Bronchial epithelial cell (primary cell): ENCODE measurements around the gene ISG20. TPM values are rescaled to one million over a fixed set of nuclear protein-coding genes. Genes with fewer than 3 reads are reported as not detected.

Experiments
- DNase-seq: peaks from one replicate; pipeline ENCODE4 v3.0.0-alpha.2; 2010; ENCODE audit warnings: low read depth
- FAIRE-seq: peaks from 2 replicates; lab custom pipeline; 2011; peaks lifted over from hg19 to GRCh38; lab: Jason Lieb, UNC
- H3K27me3 ChIP-seq: 2 replicates; pipeline ENCODE4 v1.5.1; 2011; ENCODE audit warnings: low read length; ENCODE audit not compliant: control insufficient read depth, insufficient read depth
- H3K36me3 ChIP-seq: 2 replicates; pipeline ENCODE4 v1.5.1; 2011; ENCODE audit warnings: low read length; ENCODE audit not compliant: control insufficient read depth, insufficient read depth
- H3K4me3 ChIP-seq: 2 replicates; pipeline ENCODE4 v1.5.1; 2011; ENCODE audit warnings: mild to moderate bottlenecking, low read depth, low read length, control low read depth
- CTCF ChIP-seq: IDR thresholded peaks from 2 replicates; pipeline ENCODE4 v1.5.1; 2011; ENCODE audit warnings: mild to moderate bottlenecking, moderate library complexity, low read length, control low read depth, inconsistent platforms; ENCODE audit not compliant: insufficient read depth, severe bottlenecking
- total RNA-seq: library from RNA; depleted of rRNA; stranded (reverse); fragments of >200 nt; gene quantifications from 2 replicates; pipeline ENCODE4 v1.2.1, GENCODE V29; 2014

Gene ISG20
- total RNA-seq, 1 donor from 2014 or later: 18.4 TPM

- no peak for TF ChIP-seq CTCF
- no peak overlapping the region for H3K4me3 ChIP-seq
- no peak for FAIRE-seq
- no peak for DNase-seq
- H3K36me3 ChIP-seq: no peaks in the 10 kb centered on the region
- H3K27me3 ChIP-seq: no peaks in the 10 kb centered on the region
Observed at GRCh38 chr15:88655800-88656488, 17.1 kb downstream of the ISG20 start.

GRCh38 chr15:88656760-88657221 lies 18.0 kb downstream of the ISG20 start:
- H3K27me3 ChIP-seq: no peaks in the 10 kb centered on the region
- no peak overlapping the region for H3K4me3 ChIP-seq
- H3K36me3 ChIP-seq: no peaks in the 10 kb centered on the region
- no peak for DNase-seq
- TF ChIP-seq CTCF: no peak
- FAIRE-seq: no peak

GRCh38 chr15:88657326-88658069 lies 18.7 kb downstream of the ISG20 start:
- TF ChIP-seq CTCF: peak; percentile 88
- no peaks in the 10 kb centered on the region for H3K27me3 ChIP-seq
- no peaks in the 10 kb centered on the region for H3K36me3 ChIP-seq
- DNase-seq: peak; percentile 44
- H3K4me3 ChIP-seq: no peak overlapping the region
- FAIRE-seq: no peak

GRCh38 chr15:88658070-88658965 lies 19.5 kb downstream of the ISG20 start:
- no peak for TF ChIP-seq CTCF
- DNase-seq (no peak), FAIRE-seq (peak; percentile 60)
- H3K36me3 ChIP-seq: no peaks in the 10 kb centered on the region
- H3K4me3 ChIP-seq: no peak overlapping the region
- no peaks in the 10 kb centered on the region for H3K27me3 ChIP-seq

GRCh38 chr15:88658972-88659931 lies 20.4 kb downstream of the ISG20 start:
- Histone ChIP-seq H3K27me3 (no peaks in the 10 kb centered on the region), H3K4me3 (no peak overlapping the region), H3K36me3 (no peaks in the 10 kb centered on the region)
- DNase-seq (peak; percentile 78), FAIRE-seq (no peak)
- TF ChIP-seq CTCF: no peak
